Heart right ventricle (tissue), 16 donors: ENCODE measurements around the gene LMX1B. TPM values are rescaled to one million over a fixed set of nuclear protein-coding genes. Genes with fewer than 3 reads are reported as not detected.
A peak's percentile ranks its signal among the peaks of the same experiment; 100 is the strongest.
"Not testable (repeated sequence)": the region's sequence is repeated elsewhere in the genome, so short reads cannot be mapped to it uniquely, and the experiment has no call there.

Experiments used
- ATAC-seq, 8 donors: fragments of 200-7000 bp; cut with Tn5 transposase; one replicate each; pipeline ENCODE4 v1.9.1; 2020; ENCODE audit warnings: mild to moderate bottlenecking in 8 of 8, moderate library complexity in 8 of 8, moderate number of reproducible peaks in 1 of 8
- DNase-seq, 2 donors: peaks; one replicate each; pipeline ENCODE4 v3.0.0-alpha.2; 2020
- H3K27ac ChIP-seq, 10 donors: fragments of 200-600 bp; sonication (generic) in 2 of 10; one replicate each; pipeline versions ENCODE4 v1.5.0 to v1.8.0; 2020 to 2022; ENCODE audit warnings: mild to moderate bottlenecking in 3 of 10
- H3K27me3 ChIP-seq, 7 donors: fragments of 200-600 bp; one replicate each; pipeline ENCODE4 v1.8.0; 2021 to 2022; ENCODE audit warnings: mild to moderate bottlenecking in 2 of 7
- H3K36me3 ChIP-seq, 9 donors: fragments of 200-600 bp; sonication (generic) in 1 of 9; one replicate each; pipeline versions ENCODE4 v1.5.0 to v1.8.0; 2020 to 2022; ENCODE audit warnings: mild to moderate bottlenecking in 2 of 9
- H3K4me1 ChIP-seq, 9 donors: fragments of 200-600 bp; sonication (generic) in 1 of 9; one replicate each; pipeline versions ENCODE4 v1.5.0 to v1.8.0; 2020 to 2022; ENCODE audit warnings: mild to moderate bottlenecking in 4 of 9
- H3K4me3 ChIP-seq, 10 donors: fragments of 200-600 bp; sonication (generic) in 2 of 10; one replicate each; pipeline versions ENCODE4 v1.5.0 to v1.8.0; 2020 to 2022; ENCODE audit warnings: mild to moderate bottlenecking in 7 of 10, moderate library complexity in 2 of 10
- H3K9me3 ChIP-seq, 11 donors: fragments of 200-600 bp in 10 of 11; sonication (generic) in 2 of 11; one replicate each; pipeline versions ENCODE4 v1.5.0 to v1.8.0; 2013 to 2022; ENCODE audit warnings: mild to moderate bottlenecking in 2 of 11, control low read depth in 1 of 11, moderate library complexity in 1 of 11
- WGBS, 2 donors: extraction: QIAGEN DNeasy Blood & Tissue Kit; methylation state at CpG; one replicate each; pipeline ENCODE4 v1.1.7; 2013; ENCODE audit warnings: inconsistent platforms in 1 of 2; 5-methylcytosine and 5-hydroxymethylcytosine counted together
- intact Hi-C, 10 donors: fragments of 100-400 bp; cut with DNase I; formaldehyde crosslinking; loops; one replicate each; pipeline versions ENCODE4 v1.11.1 to v1.14.2; 2022
- polyA plus RNA-seq, 2 donors: library from polyadenylated mRNA; stranded (reverse); fragments of 200-250 nt; gene quantifications; one replicate each; pipeline ENCODE4 v1.2.3, GENCODE V29; 2013
- total RNA-seq, 10 donors: library from RNA; stranded (reverse); fragmentation: NEBNext Ultra II Directional in 3 of 10; extraction: Animal tissue kit (Norgen Biotek cat#: 25700) in 3 of 10; gene quantifications; one replicate each; pipeline versions ENCODE4 v1.2.1 to v1.2.4, GENCODE V29; 2021 to 2023
- TF ChIP-seq, protein P1 (sequence below), 9 donors: fragments of 200-600 bp; sonication (generic) in 2 of 9; IDR thresholded peaks; one replicate each; pipeline versions ENCODE4 v1.5.0 to v1.8.0; 2021 to 2022; ENCODE audit warnings: antibody characterized with exemption in 9 of 9, mild to moderate bottlenecking in 5 of 9, moderate library complexity in 1 of 9
- donor health status: Arrhythmogenic right ventricular cardiomyopathy.
- donor health status: ischemic (EF 13 %, LVEDD 7.1; RV severe dilation, severe dysfunction).
- donor health status: healthy with polysubstance abuse.
- donor health status: DM: no; HTN: yes; CAD: no.
- donor health status: DM: no; HTN: no; CAD: no.
- donor health status: ischemic (EF 25% LVEDD 6.9; RV normal size, moderate dysfunction).
- donor health status: ischemic (EF 25% LVEDD 5.7; RV mildly dilated, moderate dysfunction).
- donor health status: healthy.
- donor health status: DM: yes; HTN: yes; CAD: no.
- donor health status: Ischemic cardiomyopathy.
- donor health status: ischemic (EF 35%, LVEDD 5.7; RV mildly dilated, moderate dysfunction).
- donor health status: nonischemic (EF 11% LVEDD 7.7; RV severe dilation, severe dysfunction).
- donor health status: DM: yes; HTN: yes; CAD: no.
- donor health status: PGD.
- donor health status: ischemic (EF 29% LVEDD 5.4; RV normal size, mild dysfunction).
- donor health status: nonischemic (EF 23%, LVEDD 6.1; RV moderate dilation, normal function).

Gene LMX1B
- total and polyA plus RNA-seq, 12 donors: 0.25 to 0.97 (median 0.37) TPM

GRCh38 chr9:126722252-126722921 lies 108.7 kb downstream of the LMX1B start:
- peak; percentile 76 to 83 for DNase-seq
- WGBS, 2 donors: 3% methylated on average over 42 to 44 of the region's 45 CpGs
- intact Hi-C loops: no loop called here
- peaks cover 0 to 68% (median 33%) of the 10 kb centered on the region in 7 donors for H3K27me3 ChIP-seq
- H3K4me1 ChIP-seq: peaks cover 0 to 47% (median 15%) of the 10 kb centered on the region in 9 donors
- H3K9me3 ChIP-seq: no peaks in the 10 kb centered on the region
- peak overlapping the region in 9 of 10 donors; percentile 2 to 94 (median 63) for H3K27ac ChIP-seq
- H3K36me3 ChIP-seq: no peaks in the 10 kb centered on the region
- TF ChIP-seq, protein P1, sequence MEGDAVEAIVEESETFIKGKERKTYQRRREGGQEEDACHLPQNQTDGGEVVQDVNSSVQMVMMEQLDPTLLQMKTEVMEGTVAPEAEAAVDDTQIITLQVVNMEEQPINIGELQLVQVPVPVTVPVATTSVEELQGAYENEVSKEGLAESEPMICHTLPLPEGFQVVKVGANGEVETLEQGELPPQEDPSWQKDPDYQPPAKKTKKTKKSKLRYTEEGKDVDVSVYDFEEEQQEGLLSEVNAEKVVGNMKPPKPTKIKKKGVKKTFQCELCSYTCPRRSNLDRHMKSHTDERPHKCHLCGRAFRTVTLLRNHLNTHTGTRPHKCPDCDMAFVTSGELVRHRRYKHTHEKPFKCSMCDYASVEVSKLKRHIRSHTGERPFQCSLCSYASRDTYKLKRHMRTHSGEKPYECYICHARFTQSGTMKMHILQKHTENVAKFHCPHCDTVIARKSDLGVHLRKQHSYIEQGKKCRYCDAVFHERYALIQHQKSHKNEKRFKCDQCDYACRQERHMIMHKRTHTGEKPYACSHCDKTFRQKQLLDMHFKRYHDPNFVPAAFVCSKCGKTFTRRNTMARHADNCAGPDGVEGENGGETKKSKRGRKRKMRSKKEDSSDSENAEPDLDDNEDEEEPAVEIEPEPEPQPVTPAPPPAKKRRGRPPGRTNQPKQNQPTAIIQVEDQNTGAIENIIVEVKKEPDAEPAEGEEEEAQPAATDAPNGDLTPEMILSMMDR (IDR thresholded peaks at IDR 0.05): no peak
- peak overlapping the region; percentile 19 to 80 (median 67) for H3K4me3 ChIP-seq
- peak; percentile 86 to 93 (median 90) for ATAC-seq

DNA sequence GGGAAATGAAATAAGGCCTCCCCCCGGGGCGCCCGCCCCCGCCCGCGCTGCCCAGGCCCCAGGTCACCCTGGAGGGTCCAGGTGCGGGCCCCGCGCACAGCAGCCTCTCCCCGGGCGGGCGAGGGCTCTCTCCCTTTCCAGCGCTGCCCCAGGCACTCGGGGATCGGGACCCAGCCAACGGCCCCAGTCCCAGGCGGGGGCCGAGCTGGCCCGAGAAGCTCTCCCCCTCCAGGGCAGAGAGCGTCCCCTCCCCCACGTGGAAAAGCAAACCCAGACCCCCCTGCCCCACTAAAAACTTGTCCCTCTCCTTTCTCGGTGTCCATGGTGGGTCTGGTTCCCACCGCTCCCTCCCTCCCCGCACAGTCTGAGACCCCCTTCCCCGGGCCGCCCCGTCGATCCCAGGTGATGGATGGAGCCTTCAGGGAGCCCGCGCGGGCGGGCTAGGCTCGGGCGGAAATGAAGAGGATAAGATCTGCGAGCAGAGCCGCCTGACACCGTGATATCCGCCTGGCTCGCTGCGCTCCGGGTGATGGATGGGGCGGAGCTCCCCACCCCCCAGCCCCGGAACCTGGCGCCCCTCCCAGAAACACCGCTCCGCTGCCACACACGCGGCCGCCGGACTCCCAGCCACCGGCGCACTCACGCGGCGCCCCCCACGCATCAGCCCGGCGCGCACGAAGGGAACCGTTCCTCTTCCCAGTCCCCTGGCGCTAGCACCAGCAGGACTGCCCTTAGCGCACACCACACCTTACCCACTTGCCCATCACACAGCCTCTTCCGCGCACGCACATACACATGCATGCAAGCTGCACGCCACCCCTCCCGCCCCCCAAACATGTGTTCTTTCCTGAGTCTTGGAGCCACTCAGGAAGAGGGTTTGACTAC lies 109.4 kb downstream of the LMX1B start:
- 3 to 4% methylated on average over 58 to 68 of the region's 68 CpGs for WGBS, 2 donors
- ATAC-seq (peak; percentile 30 to 65 (median 53)), DNase-seq (peak in 1 of 2 donors; percentile 56)
- TF ChIP-seq, protein P1 (IDR thresholded peaks at IDR 0.05): no peak
- intact Hi-C loops: no loop called here
- H3K27ac ChIP-seq: peak overlapping the region in 9 of 10 donors; percentile 2 to 94 (median 63)
- H3K27me3 ChIP-seq: peaks cover 0 to 62% (median 34%) of the 10 kb centered on the region in 7 donors
- H3K36me3 ChIP-seq: no peaks in the 10 kb centered on the region
- peaks cover 0 to 2% (median 0%) of the 10 kb centered on the region in 11 donors for H3K9me3 ChIP-seq
- H3K4me1 ChIP-seq: peaks cover 0 to 47% (median 15%) of the 10 kb centered on the region in 9 donors
- H3K4me3 ChIP-seq: peak overlapping the region; percentile 19 to 80 (median 67)

- H3K9me3 ChIP-seq: peaks cover 0 to 3% (median 0%) of the 10 kb centered on the region in 11 donors
- peaks cover 0 to 60% (median 35%) of the 10 kb centered on the region in 7 donors for H3K27me3 ChIP-seq
- peak overlapping the region in 1 of 10 donors; percentile 80 for H3K4me3 ChIP-seq
- H3K36me3 ChIP-seq: no peaks in the 10 kb centered on the region
- WGBS, 2 donors: 39 to 48% methylated on average over 14 of the region's 14 CpGs
- H3K4me1 ChIP-seq: peaks cover 0 to 47% (median 15%) of the 10 kb centered on the region in 9 donors
- no peak for DNase-seq
- H3K27ac ChIP-seq: peak overlapping the region in 1 of 10 donors; percentile 94
- intact Hi-C loops: no loop called here
- TF ChIP-seq, protein P1 (IDR thresholded peaks at IDR 0.05): no peak
- no peak for ATAC-seq
These were observed 110.1 kb downstream of the LMX1B start for GRCh38 chr9:126723807-126724172.

DNA sequence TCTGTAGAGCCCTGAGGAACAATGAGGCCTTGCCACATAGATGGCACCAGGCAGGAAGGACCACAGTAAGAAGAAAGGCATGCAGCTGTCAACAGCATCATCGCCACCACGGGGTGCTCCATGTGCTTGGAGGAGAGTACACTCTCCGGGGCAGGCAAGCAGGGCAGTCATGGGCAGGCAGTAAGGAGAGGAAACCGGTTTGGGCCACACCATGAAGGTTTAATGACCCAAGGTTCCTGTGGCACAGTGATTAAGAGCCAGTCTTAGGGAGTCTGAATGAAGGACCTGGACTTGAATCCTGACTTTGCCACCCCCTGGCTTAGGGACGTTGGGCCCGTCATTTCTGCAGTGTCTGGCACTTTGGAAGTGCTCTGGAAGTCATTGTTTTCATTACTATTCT lies 110.5 kb downstream of the LMX1B start:
- DNase-seq (no peak), ATAC-seq (peak in 5 of 8 donors; percentile 18 to 74 (median 41))
- TF ChIP-seq, protein P1 (IDR thresholded peaks at IDR 0.05): no peak
- Histone ChIP-seq H3K9me3 (peaks cover 0 to 3% (median 0%) of the 10 kb centered on the region in 11 donors), H3K36me3 (no peaks in the 10 kb centered on the region), H3K27me3 (peaks cover 0 to 56% (median 35%) of the 10 kb centered on the region in 7 donors), H3K27ac (no peak overlapping the region), H3K4me3 (no peak overlapping the region), H3K4me1 (peaks cover 0 to 43% (median 15%) of the 10 kb centered on the region in 9 donors)
- 34 to 39% methylated on average over 6 of the region's 6 CpGs for WGBS, 2 donors
- intact Hi-C loops: no loop called here

GRCh38 chr9:126725485-126725884 lies 111.8 kb downstream of the LMX1B start:
- Histone ChIP-seq H3K4me1 (peaks cover 0 to 30% (median 15%) of the 10 kb centered on the region in 9 donors), H3K27me3 (peaks cover 0 to 54% (median 31%) of the 10 kb centered on the region in 7 donors)
- H3K36me3 ChIP-seq, H3K4me3 ChIP-seq, H3K9me3 ChIP-seq, intact Hi-C loops, H3K27ac ChIP-seq, DNase-seq, ATAC-seq: not testable (repeated sequence)
- 82 to 90% methylated on average over 4 of the region's 4 CpGs for WGBS, 2 donors

DNA sequence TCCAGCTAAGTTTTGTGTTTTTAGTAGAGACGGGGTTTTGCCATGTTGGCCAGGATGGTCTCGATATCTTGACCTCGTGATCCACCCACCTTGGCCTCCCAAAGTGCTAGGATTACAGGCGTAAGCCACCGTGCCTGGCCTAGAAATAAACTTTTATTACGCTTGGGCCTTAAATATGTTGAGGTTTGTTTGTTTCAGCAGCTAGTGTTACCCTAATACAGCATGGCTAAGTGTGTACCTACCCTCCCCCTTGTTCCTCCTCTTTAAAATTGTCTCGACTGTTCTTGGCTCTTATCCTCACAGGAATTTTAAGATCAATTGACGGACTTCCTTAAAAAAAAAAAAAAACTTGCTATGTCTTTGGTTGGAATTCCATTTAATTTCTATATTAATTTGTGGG lies 114.5 kb downstream of the LMX1B start:
- H3K36me3 ChIP-seq, H3K4me3 ChIP-seq, DNase-seq, H3K27ac ChIP-seq, intact Hi-C loops, H3K4me1 ChIP-seq, ATAC-seq, H3K9me3 ChIP-seq: not testable (repeated sequence)
- peaks cover 0 to 47% (median 26%) of the 10 kb centered on the region in 7 donors for H3K27me3 ChIP-seq
- WGBS, 2 donors: 84 to 90% methylated on average over 8 of the region's 8 CpGs
